Measurements from ENCODE around the gene DPEP1. TPM values are rescaled to one million over a fixed set of nuclear protein-coding genes. Genes with fewer than 3 reads are reported as not detected.

The DPEP1 gene
- total and polyA plus RNA-seq, 2 experiments from 2014 or later, result 1.7 to 2.3 TPM

GRCh38 chr16:89572073-89572484 is 41.4 kb upstream of the DPEP1 start:
- no peak for DNase-seq (ENCODE audit: low spot score)
- Histone ChIP-seq H2AFZ (no peak overlapping the region), H3K27me3 (ENCODE audit: insufficient read depth) (peaks cover 20% of the 10 kb centered on the region), H4K20me1 (replicated peaks; ENCODE audit: insufficient read depth) (no peaks in the 10 kb centered on the region), H3K9me2 (ENCODE audit: insufficient read depth) (no peaks in the 10 kb centered on the region), H3K27ac (ENCODE audit: low read depth) (no peak overlapping the region), H3K4me1 (ENCODE audit: insufficient read depth) (peaks cover 5% of the 10 kb centered on the region; the same call in 1 of the 2 replicates), H3K79me2 (replicated peaks; ENCODE audit: insufficient read depth) (no peaks in the 10 kb centered on the region), H3K4me2 (no peak overlapping the region), H3K36me3 (ENCODE audit: insufficient read depth) (no peaks in the 10 kb centered on the region), H3K4me3 (no peak overlapping the region), H3F3A (replicated peaks; ENCODE audit: low read depth) (no peaks in the 10 kb centered on the region; the same call in 1 of the 2 replicates)
- no peaks in the 10 kb centered on the region for H3K9me3 Mint-ChIP-seq
- no peaks in the 10 kb centered on the region for H3K36me3 Mint-ChIP-seq (ENCODE audit: low read depth)
- H3K4me1 Mint-ChIP-seq, result peaks cover 3% of the 10 kb centered on the region
- no peak for ATAC-seq
- TF ChIP-seq ETS1 (IDR thresholded peaks at IDR 0.05), result no peak
- no peak for TF ChIP-seq ZNF114 (CRISPR knock-in tag; IDR thresholded peaks at IDR 0.05)
- TF ChIP-seq ZNF462 (CRISPR knock-in tag; IDR thresholded peaks at IDR 0.05), result no peak
- no peak for TF ChIP-seq EZH2phosphoT487 (IDR thresholded peaks at IDR 0.05; ENCODE audit: unreplicated experiment)
- no peak for TF ChIP-seq NANOG (IDR thresholded peaks at IDR 0.05; ENCODE audit: borderline replicate concordance)
- no peak for TF ChIP-seq CREB1 (CRISPR knock-in tag; IDR thresholded peaks at IDR 0.05; ENCODE audit: low read depth)
- no peak for TF ChIP-seq STAT1 (IDR thresholded peaks at IDR 0.05; ENCODE audit: unreplicated experiment)
- TF ChIP-seq REST (IDR thresholded peaks at IDR 0.05; ENCODE audit: unreplicated experiment), result no peak
- no peak for TF ChIP-seq JUNB (IDR thresholded peaks at IDR 0.05; ENCODE audit: unreplicated experiment)
- no peak for TF ChIP-seq EZH2 (IDR thresholded peaks at IDR 0.05; ENCODE audit: low read depth, unreplicated experiment)
- no peak for TF ChIP-seq POLR2AphosphoS5 (IDR thresholded peaks at IDR 0.05; ENCODE audit: low read depth)
- TF ChIP-seq CTCF (conservative IDR thresholded peaks at IDR 0.05; ENCODE audit: low read depth in 2 of 2), result no peak
- no peak for TF ChIP-seq ZNF331 (CRISPR knock-in tag; IDR thresholded peaks at IDR 0.05; ENCODE audit: low read depth)
- no peak overlapping the region for H3K4me3 Mint-ChIP-seq
- H3K27me3 Mint-ChIP-seq (ENCODE audit: insufficient read depth, low read depth, poor library complexity), result peaks cover 21% of the 10 kb centered on the region
- H3K27ac Mint-ChIP-seq, result no peak overlapping the region

Measured in GM23338 (cell line).